SK-N-SH (cell line): Measurements from ENCODE around the gene FKBP7. TPM values are rescaled to one million over a fixed set of nuclear protein-coding genes. Genes with fewer than 3 reads are reported as not detected.

Source experiments
- CTCF ChIA-PET: fragments of 300-600, 350-600 bp; formaldehyde crosslinking; extraction: SDS; loops from one replicate; lab custom pipeline; 2021; lab: Yijun Ruan, JAX
- POLR2A ChIA-PET: fragments of 350-600 bp; sonication (Branson Sonifier 250); formaldehyde crosslinking; extraction: SDS; loops from one replicate; lab custom pipeline; 2020; ENCODE audit warnings: antibody characterized with exemption, inconsistent platforms; lab: Yijun Ruan, JAX
- DNase-seq: peaks from one replicate; pipeline ENCODE4 v3.0.0; 2012
- H2AFZ ChIP-seq: fragments of 200-600 bp; sonication (generic); 2 replicates; pipeline ENCODE4 v1.8.1; 2016; ENCODE audit warnings: antibody characterized with exemption, mild to moderate bottlenecking, low read depth
- H3F3A ChIP-seq: fragments of 200-600 bp; sonication (generic); replicated peaks from 2 replicates; pipeline ENCODE3; 2016; ENCODE audit warnings: antibody characterized with exemption, mild to moderate bottlenecking; ENCODE audit not compliant: insufficient read depth
- H3K27ac ChIP-seq, 2 experiments: fragments of 200-500 bp in 1 of 2; fragments of 200-600 bp in 1 of 2; sonication (Bioruptor generic) in 1 of 2; sonication (generic), shearing (Covaris generic) in 1 of 2; 2 replicates each; pipeline versions ENCODE4 v1.5.1 to v1.6.1; 2014 to 2016; ENCODE audit warnings: low read depth in 2 of 2, inconsistent platforms in 1 of 2, low read length in 1 of 2, mild to moderate bottlenecking in 1 of 2, mixed read lengths in 1 of 2
- H3K27me3 ChIP-seq: fragments of 200-600 bp; sonication (generic), shearing (Covaris generic); 2 replicates; pipeline ENCODE4 v1.6.1; 2016; ENCODE audit warnings: mixed run types; ENCODE audit not compliant: insufficient read depth
- H3K36me3 ChIP-seq, 2 experiments: fragments of 200-500 bp in 1 of 2; fragments of 200-600 bp in 1 of 2; sonication (Bioruptor generic) in 1 of 2; sonication (generic) in 1 of 2; replicated peaks in 1 of 2; 2 replicates each; pipeline versions ENCODE3 to v1.5.1; 2014 to 2016; ENCODE audit warnings: low read length in 1 of 2, mild to moderate bottlenecking in 1 of 2; ENCODE audit not compliant: insufficient read depth in 2 of 2, control insufficient read depth in 1 of 2
- H3K4me1 ChIP-seq, 2 experiments: fragments of 200-500 bp in 1 of 2; fragments of 200-600 bp in 1 of 2; sonication (Bioruptor generic) in 1 of 2; sonication (generic), shearing (Covaris generic) in 1 of 2; 2 replicates each; pipeline versions ENCODE4 v1.5.1 to v1.6.1; 2014 to 2016; ENCODE audit warnings: low read depth in 1 of 2, low read length in 1 of 2, mixed run types in 1 of 2; ENCODE audit not compliant: insufficient read depth in 2 of 2, control insufficient read depth in 1 of 2
- H3K4me2 ChIP-seq: fragments of 200-600 bp; sonication (generic), shearing (Covaris generic); 2 replicates; pipeline ENCODE4 v1.6.1; 2017; ENCODE audit warnings: mixed run types
- H3K4me3 ChIP-seq, 2 experiments: fragments of 200-500 bp in 1 of 2; fragments of 200-600 bp in 1 of 2; sonication (Bioruptor generic) in 1 of 2; sonication (generic), shearing (Covaris generic) in 1 of 2; 2 replicates each; pipeline versions ENCODE4 v1.5.1 to v1.8.1; 2014 to 2016; ENCODE audit warnings: low read depth in 2 of 2, inconsistent platforms in 1 of 2, low read length in 1 of 2, mild to moderate bottlenecking in 1 of 2, mixed read lengths in 1 of 2, moderate library complexity in 1 of 2
- H3K79me2 ChIP-seq: fragments of 200-600 bp; sonication (generic); 2 replicates; pipeline ENCODE4 v1.8.1; 2017; ENCODE audit warnings: mild to moderate bottlenecking; ENCODE audit not compliant: insufficient read depth
- H3K9ac ChIP-seq: fragments of 200-600 bp; sonication (generic); 2 replicates; pipeline ENCODE4 v1.6.1; 2017; ENCODE audit warnings: mixed run types
- H3K9me2 ChIP-seq: fragments of 200-600 bp; sonication (generic); 2 replicates; pipeline ENCODE4 v1.6.1; 2017; ENCODE audit warnings: mixed run types
- H3K9me3 ChIP-seq: fragments of 200-600 bp; sonication (generic); 2 replicates; pipeline ENCODE4 v1.6.1; 2017; ENCODE audit warnings: mixed run types, mild to moderate bottlenecking, moderate library complexity
- H4K20me1 ChIP-seq: fragments of 200-600 bp; sonication (generic); 2 replicates; pipeline ENCODE4 v1.6.1; 2017; ENCODE audit warnings: mild to moderate bottlenecking, mixed run types; ENCODE audit not compliant: insufficient read depth
- EZH2phosphoT487 ChIP-seq: fragments of 200-600 bp; sonication (generic); IDR thresholded peaks from 2 replicates; pipeline ENCODE4 v1.6.1; 2017; ENCODE audit warnings: low read depth, mixed run types, mild to moderate bottlenecking, antibody characterized with exemption, moderate library complexity, borderline replicate concordance
- FOXJ3 ChIP-seq: sonication (generic); formaldehyde crosslinking; IDR thresholded peaks from 2 replicates; pipeline ENCODE4 v1.5.1; 2020; ENCODE audit warnings: mild to moderate bottlenecking, missing genetic modification reagents
- JUND ChIP-seq: IDR thresholded peaks from 2 replicates; pipeline ENCODE4 v1.4.0; 2012
- MXI1 ChIP-seq: IDR thresholded peaks from 2 replicates; pipeline ENCODE4 v1.6.1; 2012; ENCODE audit warnings: mild to moderate bottlenecking, low read depth, low read length, improper control_type of control experiment
- NRF1 ChIP-seq: IDR thresholded peaks from 2 replicates; pipeline ENCODE4 v1.6.1; 2012; ENCODE audit warnings: low read depth, mild to moderate bottlenecking, low read length
- RAD21 ChIP-seq: IDR thresholded peaks from 2 replicates; pipeline ENCODE4 v1.6.1; 2012; ENCODE audit warnings: mild to moderate bottlenecking, low read length
- RCOR1 ChIP-seq: fragments of 150-350 bp; IDR thresholded peaks from 2 replicates; pipeline ENCODE4 v1.6.1; 2017; ENCODE audit warnings: antibody characterized with exemption, low read length
- RXRA ChIP-seq: IDR thresholded peaks from 2 replicates; pipeline ENCODE4 v1.4.0; 2012; ENCODE audit warnings: low read depth, mild to moderate bottlenecking, borderline replicate concordance
- SIN3A ChIP-seq: IDR thresholded peaks from 2 replicates; pipeline ENCODE4 v1.6.1; 2012; ENCODE audit warnings: low read depth, mild to moderate bottlenecking, low read length, moderate library complexity, borderline replicate concordance
- SMC3 ChIP-seq: IDR thresholded peaks from 2 replicates; pipeline ENCODE4 v1.6.1; 2012; ENCODE audit warnings: low read depth, low read length, improper control_type of control experiment
- TAF1 ChIP-seq: IDR thresholded peaks from 2 replicates; pipeline ENCODE4 v1.6.1; 2012; ENCODE audit warnings: low read depth, mild to moderate bottlenecking, low read length, moderate library complexity, borderline replicate concordance
- TCF12 ChIP-seq: IDR thresholded peaks from 2 replicates; pipeline ENCODE4 v1.4.0; 2012
- TEAD4 ChIP-seq: IDR thresholded peaks from 2 replicates; pipeline ENCODE4 v1.4.0; 2012; ENCODE audit warnings: mild to moderate bottlenecking, borderline replicate concordance; ENCODE audit not compliant: insufficient read depth
- YY1 ChIP-seq: IDR thresholded peaks from 2 replicates; pipeline ENCODE4 v1.4.0; 2012; ENCODE audit warnings: low read depth, mild to moderate bottlenecking
- WGBS: methylation state at CpG from one replicate; pipeline ENCODE4 v1.1.6; 2017; ENCODE audit warnings: low lambda C conversion rate; 5-methylcytosine and 5-hydroxymethylcytosine counted together
- polyA plus RNA-seq, 3 experiments: library from polyadenylated mRNA; depleted of rRNA; stranded (reverse); fragments of >200 nt; gene quantifications; 2 replicates each; pipeline ENCODE4 v1.2.3, GENCODE V29; 2012
- TF ChIP-seq, protein P1 (sequence below): IDR thresholded peaks from 2 replicates; pipeline ENCODE4 v1.4.0; 2012; ENCODE audit warnings: low read depth, borderline replicate concordance

The FKBP7 gene
- polyA plus RNA-seq, 1 of the 3 experiments (the other 2 are of a cell fraction): 35.6 TPM

DNA sequence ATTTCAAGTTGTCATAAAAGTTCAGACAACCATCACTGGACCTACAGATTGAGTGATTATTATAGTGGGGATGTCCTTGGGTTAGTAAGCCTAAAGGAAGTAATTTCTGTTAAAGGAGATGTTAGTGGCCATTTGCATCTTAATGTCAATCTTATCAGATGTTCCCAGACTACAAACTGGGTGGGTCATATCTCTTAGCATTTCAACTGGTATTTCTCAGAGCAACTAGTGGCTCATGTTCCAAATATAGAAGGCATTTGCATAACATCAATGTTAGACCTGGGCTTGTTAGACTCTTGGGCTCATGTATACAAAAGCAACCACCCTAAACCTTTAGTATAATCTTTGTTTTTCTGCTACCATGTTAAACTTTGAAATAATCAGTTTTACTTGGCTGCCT, 19.7 kb upstream of the FKBP7 start (continued):
- TF ChIP-seq SMC3 (no peak), RXRA (no peak), MXI1 (no peak), TEAD4 (no peak), RAD21 (no peak), EZH2phosphoT487 (no peak), YY1 (no peak), TCF12 (no peak)
- TF ChIP-seq, protein P1, sequence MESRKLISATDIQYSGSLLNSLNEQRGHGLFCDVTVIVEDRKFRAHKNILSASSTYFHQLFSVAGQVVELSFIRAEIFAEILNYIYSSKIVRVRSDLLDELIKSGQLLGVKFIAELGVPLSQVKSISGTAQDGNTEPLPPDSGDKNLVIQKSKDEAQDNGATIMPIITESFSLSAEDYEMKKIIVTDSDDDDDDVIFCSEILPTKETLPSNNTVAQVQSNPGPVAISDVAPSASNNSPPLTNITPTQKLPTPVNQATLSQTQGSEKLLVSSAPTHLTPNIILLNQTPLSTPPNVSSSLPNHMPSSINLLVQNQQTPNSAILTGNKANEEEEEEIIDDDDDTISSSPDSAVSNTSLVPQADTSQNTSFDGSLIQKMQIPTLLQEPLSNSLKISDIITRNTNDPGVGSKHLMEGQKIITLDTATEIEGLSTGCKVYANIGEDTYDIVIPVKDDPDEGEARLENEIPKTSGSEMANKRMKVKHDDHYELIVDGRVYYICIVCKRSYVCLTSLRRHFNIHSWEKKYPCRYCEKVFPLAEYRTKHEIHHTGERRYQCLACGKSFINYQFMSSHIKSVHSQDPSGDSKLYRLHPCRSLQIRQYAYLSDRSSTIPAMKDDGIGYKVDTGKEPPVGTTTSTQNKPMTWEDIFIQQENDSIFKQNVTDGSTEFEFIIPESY: no peak

DNA sequence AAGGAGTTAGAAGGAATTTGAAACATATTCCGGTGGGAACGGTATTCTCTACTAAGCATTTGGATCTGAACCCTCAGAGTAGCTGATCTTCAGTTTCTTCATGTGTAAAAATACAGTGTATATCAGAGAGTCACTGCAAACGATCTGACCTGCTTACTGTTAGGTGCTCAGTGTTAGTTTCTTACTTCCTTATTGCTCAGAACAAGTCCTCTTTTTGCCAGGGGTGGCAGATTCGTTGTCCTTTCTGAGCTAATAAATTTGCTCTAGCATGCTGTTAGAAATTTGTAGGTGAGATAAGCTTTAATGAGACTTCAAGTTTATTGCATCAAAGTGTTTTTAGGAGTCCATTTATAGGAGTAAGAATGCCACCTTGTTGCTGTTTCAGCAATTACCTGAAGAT, 17.6 kb upstream of the FKBP7 start:
- CTCF ChIA-PET: interaction anchor here (1.1 kb wide), 1 partner anchor 14 kb away, joined by 4 read pairs; no protein-coding TSS in a partner anchor

More for the DNA sequence above, 17.6 kb upstream of the FKBP7 start:
- Histone ChIP-seq H3K4me1 (no peaks in the 10 kb centered on the region; a peak in 1 of 4 replicates), H3K27ac (no peak overlapping the region), H3K4me2 (no peak overlapping the region), H4K20me1 (no peaks in the 10 kb centered on the region), H3K9me2 (no peaks in the 10 kb centered on the region), H3K36me3 (peaks cover 80 to 85% of the 10 kb centered on the region in 2 experiments), H3F3A (peaks cover 3% of the 10 kb centered on the region), H3K79me2 (peaks cover 7% of the 10 kb centered on the region; the same call in 1 of the 2 replicates), H2AFZ (no peak overlapping the region), H3K27me3 (no peaks in the 10 kb centered on the region), H3K9me3 (no peaks in the 10 kb centered on the region), H3K9ac (no peak overlapping the region), H3K4me3 (no peak overlapping the region)
- POLR2A ChIA-PET: no interaction called here
- DNase-seq: no peak
- TF ChIP-seq, protein P1: no peak
- TF ChIP-seq TCF12 (no peak), FOXJ3 (CRISPR knock-in tag) (no peak), RCOR1 (no peak), SMC3 (no peak), SIN3A (no peak), TAF1 (no peak), EZH2phosphoT487 (no peak), TEAD4 (no peak), MXI1 (no peak), NRF1 (no peak), JUND (no peak)
- WGBS: 72% methylated on average over 4 of the region's 4 CpGs
